Right cardiac atrium (tissue), 5 donors: ENCODE measurements around the gene TANGO2. TPM values are rescaled to one million over a fixed set of nuclear protein-coding genes. Genes with fewer than 3 reads are reported as not detected.
A peak's percentile ranks its signal among the peaks of the same experiment; 100 is the strongest.
"Not testable (repeated sequence)": the region's sequence is repeated elsewhere in the genome, so short reads cannot be mapped to it uniquely, and the experiment has no call there.

Source experiments
- ATAC-seq, 2 donors: fragments of 200-7000 bp; cut with Tn5 transposase; one replicate each; pipeline versions ENCODE4 v1.8.0 to v1.9.1; 2020; ENCODE audit warnings: moderate library complexity in 2 of 2, mild to moderate bottlenecking in 1 of 2
- DNase-seq, 3 donors: peaks; one replicate each; pipeline ENCODE4 v3.0.0-alpha.2; 2020
- H3K27ac ChIP-seq: one replicate; pipeline ENCODE4 v1.5.1; 2013; ENCODE audit warnings: mild to moderate bottlenecking, low read length, control low read depth, moderate library complexity
- H3K27me3 ChIP-seq: one replicate; pipeline ENCODE4 v1.6.1; 2013; ENCODE audit not compliant: control insufficient read depth, insufficient read depth
- H3K4me1 ChIP-seq: one replicate; pipeline ENCODE4 v1.6.1; 2013; ENCODE audit warnings: low read length; ENCODE audit not compliant: control insufficient read depth, insufficient read depth
- H3K4me3 ChIP-seq: one replicate; pipeline ENCODE4 v1.5.1; 2013; ENCODE audit warnings: low read length, control low read depth
- H3K9me3 ChIP-seq: one replicate; pipeline ENCODE4 v1.6.1; 2013; ENCODE audit warnings: low read length; ENCODE audit not compliant: control insufficient read depth
- WGBS: extraction: QIAGEN DNeasy Blood & Tissue Kit; methylation state at CpG from one replicate; pipeline ENCODE4 v1.1.7; 2013; 5-methylcytosine and 5-hydroxymethylcytosine counted together
- intact Hi-C, 4 donors: fragments of 100-400 bp; cut with DNase I; formaldehyde crosslinking; loops; one replicate each; pipeline versions ENCODE4 v1.11.0 to v1.14.0; 2022 to 2023
- polyA plus RNA-seq: library from polyadenylated mRNA; stranded (reverse); fragments of 200-250 nt; gene quantifications from one replicate; pipeline ENCODE4 v1.2.3, GENCODE V29; 2013
- total RNA-seq, 4 donors: library from RNA; stranded (reverse); fragmentation: NEBNext Ultra II Directional; extraction: Animal tissue kit (Norgen Biotek cat#: 25700); gene quantifications; one replicate each; pipeline ENCODE4 v1.2.1, GENCODE V29; 2021
- donor health status: healthy with polysubstance abuse.
- donor health status: DM: no; HTN: yes; CAD: no.
- donor health status: DM: no; HTN: no; CAD: no.
- donor health status: DM: no; HTN: yes; CAD: no; lungs with severe emphysema.
- donor health status: DM: yes; HTN: yes; CAD: no.

Gene TANGO2
- total and polyA plus RNA-seq, 5 donors = 61.1 to 70.4 (median 64.9) TPM

- peak in 1 of 2 donors; percentile 24 for ATAC-seq
- H3K4me3 ChIP-seq = no peak overlapping the region
- intact Hi-C loops = no loop called here
- no peak overlapping the region for H3K27ac ChIP-seq
- H3K9me3 ChIP-seq = no peaks in the 10 kb centered on the region
- DNase-seq = no peak
- WGBS = 94% methylated on average over 27 of the region's 27 CpGs
- H3K27me3 ChIP-seq = no peaks in the 10 kb centered on the region
- no peaks in the 10 kb centered on the region for H3K4me1 ChIP-seq
These were observed 42.6 kb downstream of the TANGO2 start for GRCh38 chr22:20063271-20064139.

GRCh38 chr22:20064140-20064480, 43.2 kb downstream of the TANGO2 start:
- DNase-seq (no peak), ATAC-seq (peak in 1 of 2 donors; percentile 4)
- no peaks in the 10 kb centered on the region for H3K27me3 ChIP-seq
- H3K27ac ChIP-seq = no peak overlapping the region
- H3K9me3 ChIP-seq = no peaks in the 10 kb centered on the region
- no peaks in the 10 kb centered on the region for H3K4me1 ChIP-seq
- intact Hi-C loops = no loop called here
- 83% methylated on average over 3 of the region's 3 CpGs for WGBS
- H3K4me3 ChIP-seq = no peak overlapping the region

GRCh38 chr22:20064545-20065262, 43.8 kb downstream of the TANGO2 start:
- 91% methylated on average over 18 of the region's 18 CpGs for WGBS
- Histone ChIP-seq H3K9me3 (no peaks in the 10 kb centered on the region), H3K4me3 (no peak overlapping the region), H3K27me3 (no peaks in the 10 kb centered on the region), H3K27ac (no peak overlapping the region), H3K4me1 (no peaks in the 10 kb centered on the region)
- ATAC-seq (no peak), DNase-seq (no peak)
- intact Hi-C loops = no loop called here

GRCh38 chr22:20065896-20066616, 45.1 kb downstream of the TANGO2 start:
- ATAC-seq (no peak), DNase-seq (no peak)
- 85% methylated on average over 14 of the region's 14 CpGs for WGBS
- intact Hi-C loops = no loop called here
- H3K27me3 ChIP-seq = no peaks in the 10 kb centered on the region
- no peaks in the 10 kb centered on the region for H3K9me3 ChIP-seq
- no peak overlapping the region for H3K27ac ChIP-seq
- no peaks in the 10 kb centered on the region for H3K4me1 ChIP-seq
- H3K4me3 ChIP-seq = no peak overlapping the region

GRCh38 chr22:20066617-20067383, 45.9 kb downstream of the TANGO2 start:
- Histone ChIP-seq H3K27me3 (no peaks in the 10 kb centered on the region), H3K4me1 (no peaks in the 10 kb centered on the region), H3K4me3 (no peak overlapping the region), H3K9me3 (no peaks in the 10 kb centered on the region), H3K27ac (no peak overlapping the region)
- peak in 1 of 3 donors; percentile 11 for DNase-seq
- WGBS = 93% methylated on average over 11 of the region's 11 CpGs
- intact Hi-C loops = no loop called here
- no peak for ATAC-seq

- H3K9me3 ChIP-seq, H3K27me3 ChIP-seq, H3K4me3 ChIP-seq, intact Hi-C loops, H3K4me1 ChIP-seq, ATAC-seq, H3K27ac ChIP-seq, DNase-seq: not testable (repeated sequence)
- WGBS = 95% methylated on average over 3 of the region's 3 CpGs
These were observed 46.4 kb downstream of the TANGO2 start for GRCh38 chr22:20067384-20067682.

- DNase-seq = no peak
These were observed 47.7 kb downstream of the TANGO2 start for GRCh38 chr22:20068640-20069039.

GRCh38 chr22:20069331-20070042, 48.6 kb downstream of the TANGO2 start:
- intact Hi-C loops = no loop called here
- H3K9me3 ChIP-seq = no peaks in the 10 kb centered on the region
- H3K4me1 ChIP-seq = no peaks in the 10 kb centered on the region
- H3K27me3 ChIP-seq = no peaks in the 10 kb centered on the region
- WGBS = 84% methylated on average over 7 of the region's 7 CpGs
- DNase-seq (peak in 1 of 3 donors; percentile 36), ATAC-seq (peak in 1 of 2 donors; percentile 6)
- no peak overlapping the region for H3K4me3 ChIP-seq
- H3K27ac ChIP-seq = no peak overlapping the region

More at GRCh38 chr22:20068640-20069039, 47.7 kb downstream of the TANGO2 start:
- 92% methylated on average over 7 of the region's 7 CpGs for WGBS
- no peaks in the 10 kb centered on the region for H3K9me3 ChIP-seq
- no peaks in the 10 kb centered on the region for H3K4me1 ChIP-seq
- intact Hi-C loops = no loop called here
- H3K4me3 ChIP-seq = no peak overlapping the region
- H3K27me3 ChIP-seq = no peaks in the 10 kb centered on the region
- H3K27ac ChIP-seq = no peak overlapping the region
- ATAC-seq = no peak

GRCh38 chr22:20071524-20071972, 50.6 kb downstream of the TANGO2 start:
- no peaks in the 10 kb centered on the region for H3K27me3 ChIP-seq
- DNase-seq = no peak
- intact Hi-C loops = no loop called here
- no peak overlapping the region for H3K4me3 ChIP-seq
- 63% methylated on average over 8 of the region's 8 CpGs for WGBS
- no peak overlapping the region for H3K27ac ChIP-seq
- no peaks in the 10 kb centered on the region for H3K4me1 ChIP-seq
- no peak for ATAC-seq
- no peaks in the 10 kb centered on the region for H3K9me3 ChIP-seq

- H3K27me3 ChIP-seq = no peaks in the 10 kb centered on the region
- H3K9me3 ChIP-seq = no peaks in the 10 kb centered on the region
- H3K27ac ChIP-seq = no peak overlapping the region
- DNase-seq (no peak), ATAC-seq (no peak)
- peaks cover 8% of the 10 kb centered on the region for H3K4me1 ChIP-seq
- intact Hi-C loops = no loop called here
- no peak overlapping the region for H3K4me3 ChIP-seq
- 57% methylated on average over 6 of the region's 6 CpGs for WGBS
These were observed 55.8 kb downstream of the TANGO2 start for GRCh38 chr22:20076627-20077172.
